GM12878 (cell line): Measurements from ENCODE around the gene PTPN2. TPM values are rescaled to one million over a fixed set of nuclear protein-coding genes. Genes with fewer than 3 reads are reported as not detected.

ENCODE experiments used
- CBX3 ChIP-seq: fragments of 200-600 bp; sonication (generic); IDR thresholded peaks from 2 replicates; pipeline ENCODE4 v1.6.1; 2016; ENCODE audit warnings: low read depth, borderline replicate concordance
- EED ChIP-seq: sonication (generic); IDR thresholded peaks from 2 replicates; pipeline ENCODE4 v1.6.1; 2016; ENCODE audit warnings: antibody characterized with exemption, low read depth
- EP300 ChIP-seq, 2 experiments: fragments of 150-350 bp in 1 of 2; IDR thresholded peaks; 2 replicates each; pipeline ENCODE4 v1.6.1; 2011 to 2012; ENCODE audit warnings: low read depth in 2 of 2, low read length in 2 of 2, borderline replicate concordance in 1 of 2, improper control_type of control experiment in 1 of 2, inconsistent platforms in 1 of 2; ENCODE audit not compliant: control insufficient read depth in 1 of 2
- ETV6 ChIP-seq, 2 experiments: fragments of 450-650 bp in 1 of 2; IDR thresholded peaks in 1 of 2; conservative IDR thresholded peaks in 1 of 2; 2 replicates each; pipeline ENCODE4 v1.6.1; 2014; ENCODE audit warnings: antibody characterized with exemption in 1 of 2, borderline replicate concordance in 1 of 2, low read depth in 1 of 2, mild to moderate bottlenecking in 1 of 2, moderate library complexity in 1 of 2
- EZH2 ChIP-seq: IDR thresholded peaks from 2 replicates; pipeline ENCODE4 v1.6.1; 2012; ENCODE audit warnings: low read depth, mild to moderate bottlenecking, control low read depth, inconsistent platforms, low read length, borderline replicate concordance; ENCODE audit not compliant: control insufficient read depth
- FOS ChIP-seq: IDR thresholded peaks from 3 replicates; pipeline ENCODE4 v1.6.1; 2011; ENCODE audit warnings: borderline replicate concordance; ENCODE audit not compliant: insufficient read length; ENCODE audit errors: extremely low read depth
- GABPA ChIP-seq: IDR thresholded peaks from 2 replicates; pipeline ENCODE4 v1.6.1; 2014; ENCODE audit warnings: antibody characterized with exemption, low read depth, mild to moderate bottlenecking, inconsistent platforms
- HDAC6 ChIP-seq: fragments of 200-600 bp; sonication (generic); IDR thresholded peaks from one replicate; pipeline ENCODE4 v1.8.0; 2017; ENCODE audit warnings: antibody characterized with exemption; ENCODE audit not compliant: unreplicated experiment
- MEF2A ChIP-seq: IDR thresholded peaks from 2 replicates; pipeline ENCODE4 v1.6.1; 2011; ENCODE audit warnings: low read depth, mild to moderate bottlenecking, low read length, moderate library complexity; ENCODE audit not compliant: insufficient read depth
- MEF2B ChIP-seq: fragments of 450-650 bp; IDR thresholded peaks from 2 replicates; pipeline ENCODE4 v1.6.1; 2018; ENCODE audit warnings: mild to moderate bottlenecking, moderate library complexity; ENCODE audit not compliant: partially characterized antibody, poor library complexity, severe bottlenecking
- NR2F1 ChIP-seq: fragments of 450-650 bp; conservative IDR thresholded peaks from 2 replicates; pipeline ENCODE4 v1.6.1; 2017; ENCODE audit warnings: mild to moderate bottlenecking
- PAX8 ChIP-seq: fragments of 450-650 bp; IDR thresholded peaks from 2 replicates; pipeline ENCODE4 v1.6.1; 2017; ENCODE audit warnings: mild to moderate bottlenecking, moderate library complexity
- RBBP5 ChIP-seq: fragments of 200-600 bp; sonication (generic); conservative IDR thresholded peaks from 2 replicates; pipeline ENCODE4 v1.6.1; 2016
- RFX5 ChIP-seq: IDR thresholded peaks from 2 replicates; pipeline ENCODE4 v1.6.1; 2011; ENCODE audit warnings: low read depth, low read length, improper control_type of control experiment
- RUNX3 ChIP-seq: IDR thresholded peaks from 2 replicates; pipeline ENCODE4 v1.6.1; 2012; ENCODE audit warnings: low read length, inconsistent platforms
- SPI1 ChIP-seq: IDR thresholded peaks from 2 replicates; pipeline ENCODE4 v1.6.1; 2011; ENCODE audit warnings: low read depth, mild to moderate bottlenecking, low read length, moderate library complexity, borderline replicate concordance; ENCODE audit not compliant: insufficient read depth
- SUZ12 ChIP-seq: fragments of 200-600 bp; sonication (generic); IDR thresholded peaks from one replicate; pipeline ENCODE4 v1.6.1; 2018; ENCODE audit warnings: antibody characterized with exemption, mild to moderate bottlenecking; ENCODE audit not compliant: unreplicated experiment
- TCF12 ChIP-seq: IDR thresholded peaks from 2 replicates; pipeline ENCODE4 v1.6.1; 2011; ENCODE audit warnings: low read depth, mild to moderate bottlenecking, low read length
- TCF3 ChIP-seq: IDR thresholded peaks from 2 replicates; pipeline ENCODE4 v1.6.1; 2012; ENCODE audit warnings: low read depth, mild to moderate bottlenecking, low read length, borderline replicate concordance; ENCODE audit not compliant: insufficient read depth
- polyA plus RNA-seq, 11 experiments: library from polyadenylated mRNA; depleted of rRNA in 4 of 11; unstranded in 6 of 11; stranded (reverse) in 5 of 11; fragments of >200 nt; fragmentation: Nextera tagmentation in 4 of 11; fragmentation: Illumina TruSeq in 1 of 11; extraction: Ambion mirVana in 4 of 11; extraction: Trizol in 1 of 11; gene quantifications; 1 replicate in 1 of 11; 2 replicates in 10 of 11; pipeline versions ENCODE4 v1.2.1 to v1.2.3, GENCODE V29; 2011 to 2016; ENCODE audit warnings: inconsistent platforms in 2 of 11, missing spikeins in 2 of 11, low read depth in 1 of 11
- total RNA-seq, 4 experiments: library from RNA; depleted of rRNA in 3 of 4; stranded (reverse); fragments of >200 nt in 3 of 4; fragmentation: Illumina TruSeq in 1 of 4; extraction: Trizol in 1 of 4; gene quantifications; 2 replicates each; pipeline versions ENCODE4 v1.2.1 to v1.2.3, GENCODE V29; 2013 to 2021
- TF ChIP-seq, protein P1 (sequence below): IDR thresholded peaks from 2 replicates; pipeline ENCODE4 v1.6.1; 2011; ENCODE audit warnings: borderline replicate concordance, low read depth, mild to moderate bottlenecking, moderate library complexity, low read length; ENCODE audit not compliant: insufficient read depth, poor library complexity, severe bottlenecking
- TF ChIP-seq, protein P2 (sequence below): IDR thresholded peaks from 2 replicates; pipeline ENCODE4 v1.6.1; 2011; ENCODE audit warnings: low read depth, low read length, improper control_type of control experiment, borderline replicate concordance
- TF ChIP-seq, protein P3 (sequence below): fragments of 450-650 bp; formaldehyde crosslinking; IDR thresholded peaks from 2 replicates; pipeline ENCODE4 v1.5.0; 2022; ENCODE audit warnings: mild to moderate bottlenecking, missing genetic modification characterization

Gene PTPN2
- total and polyA plus RNA-seq, 10 of the 15 experiments (the other 5 are each of a cell fraction or from before 2014, with no cell fraction given): 46.5 to 86.7 (median 64.6) TPM

DNA sequence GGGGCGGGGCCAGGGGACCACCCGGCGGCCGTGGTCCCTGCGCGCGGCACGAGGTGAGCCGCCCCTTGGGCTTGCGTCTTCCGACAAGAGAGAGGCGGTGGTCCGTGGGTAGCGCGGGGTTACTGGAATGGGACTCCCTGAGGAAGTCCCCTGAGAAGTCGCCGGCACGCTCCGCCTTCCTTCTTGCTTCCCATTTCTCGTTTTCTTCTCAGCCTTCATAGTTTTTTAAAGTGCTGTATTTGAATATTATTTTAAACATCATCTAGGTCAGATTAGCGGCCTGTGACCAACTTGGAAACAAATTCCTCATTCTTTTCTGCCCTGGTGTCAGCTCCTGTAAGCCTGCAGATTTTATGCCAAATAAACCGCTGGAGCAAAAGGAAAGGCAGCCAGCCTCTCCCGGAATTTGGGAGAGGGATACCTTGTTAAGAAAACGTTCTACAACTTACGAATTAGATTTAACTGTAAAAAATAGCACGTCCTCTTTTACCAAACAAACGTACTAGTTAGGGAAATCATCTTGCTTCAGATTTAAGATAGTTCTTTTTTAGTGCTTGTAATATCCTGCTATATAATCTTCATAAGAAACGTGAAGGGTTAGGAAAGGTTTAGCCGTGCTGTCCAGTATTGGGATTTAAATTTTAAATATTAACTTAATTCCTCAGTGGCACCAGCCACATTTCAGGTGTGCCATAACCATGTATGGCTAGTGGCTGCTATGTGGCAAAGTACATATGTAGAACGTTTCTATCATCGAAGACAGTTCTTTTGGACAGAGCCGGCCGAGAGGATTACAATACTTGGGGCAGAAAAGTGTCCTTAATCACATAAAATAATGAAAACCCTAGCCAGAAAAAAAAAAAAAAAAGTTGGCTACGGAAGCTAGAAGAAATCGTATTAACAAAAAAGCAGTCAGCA, 628 bp upstream of the PTPN2 start (continued):
- no peak for TF ChIP-seq MEF2A
- TF ChIP-seq ETV6 (conservative IDR thresholded peaks at IDR 0.05 in 1 of 2, IDR thresholded peaks at IDR 0.05 in 1 of 2; ENCODE audit: borderline replicate concordance in 1 of 2, low read depth in 1 of 2): no peak
- TF ChIP-seq CBX3: no peak
- TF ChIP-seq TCF12: no peak
- TF ChIP-seq RBBP5: no peak
- no peak for TF ChIP-seq SUZ12
- TF ChIP-seq PAX8: no peak
- TF ChIP-seq GABPA: no peak
- TF ChIP-seq HDAC6: no peak
- no peak for TF ChIP-seq FOS
- TF ChIP-seq, protein P1, sequence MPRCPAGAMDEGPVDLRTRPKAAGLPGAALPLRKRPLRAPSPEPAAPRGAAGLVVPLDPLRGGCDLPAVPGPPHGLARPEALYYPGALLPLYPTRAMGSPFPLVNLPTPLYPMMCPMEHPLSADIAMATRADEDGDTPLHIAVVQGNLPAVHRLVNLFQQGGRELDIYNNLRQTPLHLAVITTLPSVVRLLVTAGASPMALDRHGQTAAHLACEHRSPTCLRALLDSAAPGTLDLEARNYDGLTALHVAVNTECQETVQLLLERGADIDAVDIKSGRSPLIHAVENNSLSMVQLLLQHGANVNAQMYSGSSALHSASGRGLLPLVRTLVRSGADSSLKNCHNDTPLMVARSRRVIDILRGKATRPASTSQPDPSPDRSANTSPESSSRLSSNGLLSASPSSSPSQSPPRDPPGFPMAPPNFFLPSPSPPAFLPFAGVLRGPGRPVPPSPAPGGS: no peak
- TF ChIP-seq, protein P2, sequence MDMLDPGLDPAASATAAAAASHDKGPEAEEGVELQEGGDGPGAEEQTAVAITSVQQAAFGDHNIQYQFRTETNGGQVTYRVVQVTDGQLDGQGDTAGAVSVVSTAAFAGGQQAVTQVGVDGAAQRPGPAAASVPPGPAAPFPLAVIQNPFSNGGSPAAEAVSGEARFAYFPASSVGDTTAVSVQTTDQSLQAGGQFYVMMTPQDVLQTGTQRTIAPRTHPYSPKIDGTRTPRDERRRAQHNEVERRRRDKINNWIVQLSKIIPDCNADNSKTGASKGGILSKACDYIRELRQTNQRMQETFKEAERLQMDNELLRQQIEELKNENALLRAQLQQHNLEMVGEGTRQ: no peak
- TF ChIP-seq EP300 (IDR thresholded peaks at IDR 0.05; ENCODE audit: borderline replicate concordance in 1 of 2, control insufficient read depth in 1 of 2, low read depth in 2 of 2, low read length in 2 of 2): no peak
- TF ChIP-seq EZH2: no peak
- peak; percentile 42 for TF ChIP-seq MEF2B
- TF ChIP-seq SPI1: peak; percentile 58; the same call in 1 of the 2 replicates
- no peak for TF ChIP-seq TCF3
- no peak for TF ChIP-seq RFX5
- peak; percentile 18; the same call in 1 of the 2 replicates for TF ChIP-seq EED
- no peak for TF ChIP-seq NR2F1
- TF ChIP-seq RUNX3: no peak
- TF ChIP-seq, protein P3, sequence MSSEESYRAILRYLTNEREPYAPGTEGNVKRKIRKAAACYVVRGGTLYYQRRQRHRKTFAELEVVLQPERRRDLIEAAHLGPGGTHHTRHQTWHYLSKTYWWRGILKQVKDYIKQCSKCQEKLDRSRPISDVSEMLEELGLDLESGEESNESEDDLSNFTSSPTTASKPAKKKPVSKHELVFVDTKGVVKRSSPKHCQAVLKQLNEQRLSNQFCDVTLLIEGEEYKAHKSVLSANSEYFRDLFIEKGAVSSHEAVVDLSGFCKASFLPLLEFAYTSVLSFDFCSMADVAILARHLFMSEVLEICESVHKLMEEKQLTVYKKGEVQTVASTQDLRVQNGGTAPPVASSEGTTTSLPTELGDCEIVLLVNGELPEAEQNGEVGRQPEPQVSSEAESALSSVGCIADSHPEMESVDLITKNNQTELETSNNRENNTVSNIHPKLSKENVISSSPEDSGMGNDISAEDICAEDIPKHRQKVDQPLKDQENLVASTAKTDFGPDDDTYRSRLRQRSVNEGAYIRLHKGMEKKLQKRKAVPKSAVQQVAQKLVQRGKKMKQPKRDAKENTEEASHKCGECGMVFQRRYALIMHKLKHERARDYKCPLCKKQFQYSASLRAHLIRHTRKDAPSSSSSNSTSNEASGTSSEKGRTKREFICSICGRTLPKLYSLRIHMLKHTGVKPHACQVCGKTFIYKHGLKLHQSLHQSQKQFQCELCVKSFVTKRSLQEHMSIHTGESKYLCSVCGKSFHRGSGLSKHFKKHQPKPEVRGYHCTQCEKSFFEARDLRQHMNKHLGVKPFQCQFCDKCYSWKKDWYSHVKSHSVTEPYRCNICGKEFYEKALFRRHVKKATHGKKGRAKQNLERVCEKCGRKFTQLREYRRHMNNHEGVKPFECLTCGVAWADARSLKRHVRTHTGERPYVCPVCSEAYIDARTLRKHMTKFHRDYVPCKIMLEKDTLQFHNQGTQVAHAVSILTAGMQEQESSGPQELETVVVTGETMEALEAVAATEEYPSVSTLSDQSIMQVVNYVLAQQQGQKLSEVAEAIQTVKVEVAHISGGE (CRISPR knock-in tag): no peak
